Prostate gland (tissue), 2 donors: ENCODE results near the gene TICRR. TPM values are rescaled to one million over a fixed set of nuclear protein-coding genes. Genes with fewer than 3 reads are reported as not detected.

ENCODE experiments used
- DNase-seq: peaks from one replicate; pipeline ENCODE4 v3.0.0-alpha.2; 2019; ENCODE audit warnings: low spot score
- H3K27ac ChIP-seq, 2 donors: fragments of 200-600 bp; sonication (generic); 2 replicates each; pipeline ENCODE4 v1.5.1; 2017 to 2019
- H3K27me3 ChIP-seq: fragments of 200-600 bp; sonication (generic); replicated peaks from 2 replicates; pipeline ENCODE4 v1.5.1; 2019; ENCODE audit not compliant: insufficient read depth
- H3K36me3 ChIP-seq, 2 donors: fragments of 200-600 bp; sonication (generic); 1 replicate in 1 of 2; 2 replicates in 1 of 2; pipeline versions ENCODE4 v1.5.1 to v1.8.1; 2017 to 2019
- H3K4me1 ChIP-seq: fragments of 200-600 bp; sonication (generic); replicated peaks from 2 replicates; pipeline ENCODE4 v1.5.1; 2019
- H3K4me3 ChIP-seq, 2 donors: fragments of 200-600 bp; sonication (generic); 2 replicates each; pipeline ENCODE4 v1.5.1; 2017 to 2019
- H3K9me3 ChIP-seq: fragments of 200-600 bp; sonication (generic); 2 replicates; pipeline ENCODE4 v1.5.1; 2017
- POLR2A ChIP-seq: fragments of 450-650 bp; IDR thresholded peaks from one replicate; pipeline ENCODE4 v1.6.1; 2016; ENCODE audit warnings: antibody characterized with exemption, mild to moderate bottlenecking
- POLR2AphosphoS5 ChIP-seq: sonication (generic); formaldehyde crosslinking; IDR thresholded peaks from one replicate; pipeline ENCODE4 v1.6.1; 2017; ENCODE audit warnings: antibody characterized with exemption
- WGBS: methylation state at CpG from one replicate; pipeline ENCODE4 v1.1.5; 2018; 5-methylcytosine and 5-hydroxymethylcytosine counted together
- intact Hi-C: fragments of 100-400 bp; cut with DNase I; formaldehyde crosslinking; loops from one replicate; pipeline ENCODE4 v1.14.2; 2022
- total RNA-seq, 2 donors: library from RNA; depleted of rRNA; stranded (reverse); fragments of >200 nt; gene quantifications; one replicate each; pipeline ENCODE4 v1.1.0, GENCODE V29; 2016
- TF ChIP-seq, protein P1 (sequence below), 4 experiments: fragments of 200-600 bp in 2 of 4; fragments of 450-650 bp in 2 of 4; sonication (generic) in 2 of 4; IDR thresholded peaks; 1 replicate in 3 of 4; 2 replicates in 1 of 4; pipeline ENCODE4 v1.5.1; 2016 to 2019; ENCODE audit warnings: antibody characterized with exemption in 4 of 4, mild to moderate bottlenecking in 2 of 4, moderate library complexity in 2 of 4

TICRR gene
- total RNA-seq, 2 donors from 2014 or later = 0.55 to 4.1 TPM

DNA sequence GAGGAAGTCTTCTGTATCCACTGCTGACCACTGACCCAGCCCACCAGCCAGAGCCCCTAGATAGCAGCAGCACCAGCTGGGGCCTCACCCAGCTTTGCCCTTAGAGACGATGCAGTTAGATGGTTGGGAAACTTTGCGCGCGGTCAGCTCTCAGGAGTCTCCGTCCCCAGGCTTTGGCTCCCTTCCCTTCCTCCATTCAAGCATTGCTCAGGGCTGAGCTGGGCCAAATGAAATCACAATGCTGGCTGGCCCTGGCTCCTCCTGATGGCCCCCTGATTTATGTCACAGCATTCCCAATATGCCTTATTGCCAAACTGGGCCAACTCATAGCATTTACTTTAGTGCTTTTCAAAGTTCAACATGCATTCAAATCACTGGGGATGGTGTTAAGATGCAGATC is 44.3 kb upstream of the TICRR start:
- DNase-seq = no peak

DNA sequence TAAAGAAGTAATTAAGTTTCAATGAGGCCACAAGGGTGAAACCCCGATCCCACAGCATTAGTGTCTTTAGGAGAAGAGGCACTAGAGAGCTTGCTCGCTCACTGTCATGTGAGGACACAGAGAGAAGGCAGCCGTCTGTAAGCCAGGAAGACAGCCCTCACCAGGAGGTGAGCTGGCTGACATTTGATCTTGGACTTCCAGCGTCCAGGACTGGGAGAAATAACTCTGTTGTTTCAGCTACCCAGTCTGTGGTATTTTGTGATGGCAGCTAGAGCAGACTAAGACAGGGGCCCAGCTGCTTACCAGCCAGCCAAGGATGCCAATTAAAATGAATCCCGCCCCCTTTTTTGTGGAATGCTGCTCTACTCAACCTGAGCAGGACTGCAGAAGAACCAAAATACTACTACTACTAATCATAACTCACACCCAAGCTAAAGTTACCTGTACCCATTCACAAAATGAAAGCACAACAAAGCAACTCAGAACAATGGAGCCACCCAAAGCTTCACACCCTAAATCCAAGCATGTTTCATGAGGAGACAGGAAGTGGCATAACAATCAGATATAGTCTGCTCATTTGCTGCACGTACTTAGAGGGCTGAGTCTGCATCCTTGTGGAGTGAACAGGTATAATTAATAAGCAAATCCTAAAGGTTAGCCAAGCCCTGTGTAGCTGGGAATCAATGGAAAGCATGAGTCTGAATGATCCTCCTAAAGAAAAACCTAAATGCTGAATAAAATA is 43.3 kb upstream of the TICRR start:
- Histone ChIP-seq H3K4me1 (no peaks in the 10 kb centered on the region), H3K9me3 (no peaks in the 10 kb centered on the region), H3K36me3 (no peaks in the 10 kb centered on the region), H3K27ac (no peak overlapping the region), H3K4me3 (no peak overlapping the region), H3K27me3 (no peaks in the 10 kb centered on the region)
- intact Hi-C loops = no loop called here
- TF ChIP-seq POLR2AphosphoS5 = no peak
- DNase-seq = no peak
- WGBS = 67% methylated on average over 6 of the region's 6 CpGs

More for the DNA sequence above, 44.3 kb upstream of the TICRR start:
- Histone ChIP-seq H3K27me3 (no peaks in the 10 kb centered on the region), H3K4me1 (no peaks in the 10 kb centered on the region), H3K9me3 (no peaks in the 10 kb centered on the region), H3K27ac (no peak overlapping the region), H3K36me3 (no peaks in the 10 kb centered on the region), H3K4me3 (no peak overlapping the region)
- intact Hi-C loops = no loop called here
- TF ChIP-seq, protein P1, sequence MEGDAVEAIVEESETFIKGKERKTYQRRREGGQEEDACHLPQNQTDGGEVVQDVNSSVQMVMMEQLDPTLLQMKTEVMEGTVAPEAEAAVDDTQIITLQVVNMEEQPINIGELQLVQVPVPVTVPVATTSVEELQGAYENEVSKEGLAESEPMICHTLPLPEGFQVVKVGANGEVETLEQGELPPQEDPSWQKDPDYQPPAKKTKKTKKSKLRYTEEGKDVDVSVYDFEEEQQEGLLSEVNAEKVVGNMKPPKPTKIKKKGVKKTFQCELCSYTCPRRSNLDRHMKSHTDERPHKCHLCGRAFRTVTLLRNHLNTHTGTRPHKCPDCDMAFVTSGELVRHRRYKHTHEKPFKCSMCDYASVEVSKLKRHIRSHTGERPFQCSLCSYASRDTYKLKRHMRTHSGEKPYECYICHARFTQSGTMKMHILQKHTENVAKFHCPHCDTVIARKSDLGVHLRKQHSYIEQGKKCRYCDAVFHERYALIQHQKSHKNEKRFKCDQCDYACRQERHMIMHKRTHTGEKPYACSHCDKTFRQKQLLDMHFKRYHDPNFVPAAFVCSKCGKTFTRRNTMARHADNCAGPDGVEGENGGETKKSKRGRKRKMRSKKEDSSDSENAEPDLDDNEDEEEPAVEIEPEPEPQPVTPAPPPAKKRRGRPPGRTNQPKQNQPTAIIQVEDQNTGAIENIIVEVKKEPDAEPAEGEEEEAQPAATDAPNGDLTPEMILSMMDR (IDR thresholded peaks at IDR 0.05) = no peak
- no peak for TF ChIP-seq POLR2AphosphoS5
- TF ChIP-seq POLR2A = no peak
- 69% methylated on average over 5 of the region's 5 CpGs for WGBS

DNA sequence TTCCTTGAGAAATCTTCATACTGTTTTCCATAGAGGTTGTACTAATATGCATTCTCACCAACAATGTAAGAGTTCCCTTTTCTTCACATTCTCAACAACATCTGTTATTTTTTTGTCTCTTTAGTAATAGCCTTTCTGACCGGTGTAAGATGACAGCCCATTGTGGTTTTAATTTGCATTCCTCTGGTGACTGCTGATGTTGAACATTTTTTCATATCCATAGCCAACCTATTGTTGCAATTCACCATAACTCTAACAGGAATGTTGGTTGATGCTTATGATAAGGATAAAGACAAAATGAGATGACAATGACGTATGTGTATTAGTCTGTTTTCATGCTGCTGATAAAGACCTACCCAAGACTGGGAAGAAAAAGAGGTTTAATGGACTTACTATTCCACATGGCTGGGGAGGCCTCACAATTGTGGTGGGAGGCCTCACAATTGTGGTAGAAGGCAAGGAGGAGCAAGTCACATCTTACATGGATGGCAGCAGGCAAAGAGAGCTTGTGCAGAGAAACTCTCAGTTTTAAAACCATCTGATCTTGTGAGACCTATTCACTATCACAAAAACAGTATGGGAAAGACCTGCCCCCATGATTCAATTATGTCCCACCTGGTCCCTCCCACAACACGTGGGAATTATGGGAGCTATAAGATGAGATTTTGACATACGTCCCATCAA is 41.3 kb upstream of the TICRR start:
- intact Hi-C loops = no loop called here
- H3K36me3 ChIP-seq = no peaks in the 10 kb centered on the region
- 73% methylated on average over 4 of the region's 4 CpGs for WGBS
- no peaks in the 10 kb centered on the region for H3K9me3 ChIP-seq
- no peaks in the 10 kb centered on the region for H3K27me3 ChIP-seq
- H3K4me3 ChIP-seq = no peak overlapping the region
- H3K27ac ChIP-seq = no peak overlapping the region
- no peak for TF ChIP-seq POLR2A
- TF ChIP-seq, protein P1 (IDR thresholded peaks at IDR 0.05) = no peak
- TF ChIP-seq POLR2AphosphoS5 = no peak
- no peak for DNase-seq
- H3K4me1 ChIP-seq = no peaks in the 10 kb centered on the region

- WGBS = 87% methylated on average over 2 of the region's 2 CpGs
- no peak for DNase-seq
- Histone ChIP-seq H3K4me3 (no peak overlapping the region), H3K4me1 (no peaks in the 10 kb centered on the region), H3K27ac (no peak overlapping the region), H3K27me3 (no peaks in the 10 kb centered on the region), H3K9me3 (no peaks in the 10 kb centered on the region), H3K36me3 (no peaks in the 10 kb centered on the region)
- TF ChIP-seq POLR2AphosphoS5 = no peak
- no peak for TF ChIP-seq POLR2A
- TF ChIP-seq, protein P1 (IDR thresholded peaks at IDR 0.05) = no peak
- intact Hi-C loops = no loop called here
Observed at GRCh38 chr15:89539027-89539426, 36.2 kb upstream of the TICRR start.

GRCh38 chr15:89542369-89542768 is 32.9 kb upstream of the TICRR start:
- Histone ChIP-seq H3K36me3 (no peaks in the 10 kb centered on the region), H3K27me3 (no peaks in the 10 kb centered on the region), H3K4me3 (no peak overlapping the region), H3K9me3 (no peaks in the 10 kb centered on the region), H3K27ac (no peak overlapping the region), H3K4me1 (no peaks in the 10 kb centered on the region)
- 84% methylated on average over 3 of the region's 3 CpGs for WGBS
- no peak for DNase-seq
- intact Hi-C loops = no loop called here
- TF ChIP-seq POLR2AphosphoS5 (no peak), POLR2A (no peak)
- TF ChIP-seq, protein P1 (IDR thresholded peaks at IDR 0.05) = no peak
